HEK293 (cell line): ENCODE data around the gene CEP295NL.
A peak's percentile ranks its signal among the peaks of the same experiment; 100 is the strongest.

Source experiments
- ELK4 ChIP-seq: IDR thresholded peaks from 2 replicates; pipeline ENCODE4 v1.6.1; 2011; ENCODE audit warnings: mild to moderate bottlenecking, low read depth, low read length, borderline replicate concordance
- GLI4 ChIP-seq: fragments of 450-650 bp; formaldehyde crosslinking; IDR thresholded peaks from 2 replicates; pipeline ENCODE4 v1.5.1; 2016; ENCODE audit warnings: missing biosample characterization, missing genetic modification characterization
- GLIS2 ChIP-seq: fragments of 450-650 bp; formaldehyde crosslinking; IDR thresholded peaks from 2 replicates; pipeline ENCODE4 v1.5.1; 2016; ENCODE audit warnings: missing biosample characterization, missing genetic modification characterization
- HIC1 ChIP-seq: fragments of 450-650 bp; formaldehyde crosslinking; IDR thresholded peaks from 2 replicates; pipeline ENCODE4 v1.5.1; 2016; ENCODE audit warnings: missing biosample characterization, missing genetic modification characterization
- HOXD13 ChIP-seq: sonication (generic); formaldehyde crosslinking; IDR thresholded peaks from 2 replicates; pipeline ENCODE4 v1.8.0; 2022; ENCODE audit warnings: missing genetic modification reagents, borderline replicate concordance
- INSM2 ChIP-seq: fragments of 450-650 bp; formaldehyde crosslinking; IDR thresholded peaks from 2 replicates; pipeline ENCODE4 v1.5.1; 2016; ENCODE audit warnings: missing biosample characterization, missing genetic modification characterization
- KLF17 ChIP-seq: fragments of 450-650 bp; formaldehyde crosslinking; IDR thresholded peaks from 2 replicates; pipeline ENCODE4 v1.5.1; 2016; ENCODE audit warnings: missing biosample characterization, missing genetic modification characterization
- MZF1 ChIP-seq: fragments of 450-650 bp; formaldehyde crosslinking; IDR thresholded peaks from 2 replicates; pipeline ENCODE4 v1.5.1; 2017; ENCODE audit warnings: missing biosample characterization, missing genetic modification characterization, borderline replicate concordance
- OSR2 ChIP-seq: fragments of 450-650 bp; formaldehyde crosslinking; IDR thresholded peaks from 2 replicates; pipeline ENCODE4 v1.5.1; 2016; ENCODE audit warnings: missing biosample characterization, missing genetic modification characterization
- PRDM2 ChIP-seq: fragments of 450-650 bp; formaldehyde crosslinking; IDR thresholded peaks from 2 replicates; pipeline ENCODE4 v1.5.1; 2016; ENCODE audit warnings: missing biosample characterization, missing genetic modification characterization, borderline replicate concordance
- ZBTB11 ChIP-seq: fragments of 450-650 bp; formaldehyde crosslinking; conservative IDR thresholded peaks from 2 replicates; pipeline ENCODE4 v1.5.1; 2016; ENCODE audit warnings: low read depth, missing biosample characterization, missing genetic modification characterization
- ZFP37 ChIP-seq: fragments of 450-650 bp; formaldehyde crosslinking; IDR thresholded peaks from 2 replicates; pipeline ENCODE4 v1.5.1; 2016; ENCODE audit warnings: missing biosample characterization, missing genetic modification characterization
- ZFP69B ChIP-seq: fragments of 450-650 bp; formaldehyde crosslinking; IDR thresholded peaks from 2 replicates; pipeline ENCODE4 v1.5.1; 2016; ENCODE audit warnings: missing biosample characterization, missing genetic modification characterization
- ZNF239 ChIP-seq: fragments of 450-650 bp; formaldehyde crosslinking; IDR thresholded peaks from 2 replicates; pipeline ENCODE4 v1.5.1; 2016; ENCODE audit warnings: missing biosample characterization, missing genetic modification characterization
- ZNF621 ChIP-seq: fragments of 450-650 bp; formaldehyde crosslinking; IDR thresholded peaks from 2 replicates; pipeline ENCODE4 v1.5.1; 2017; ENCODE audit warnings: missing biosample characterization, missing genetic modification characterization
- ZNF629 ChIP-seq: fragments of 450-650 bp; formaldehyde crosslinking; IDR thresholded peaks from 2 replicates; pipeline ENCODE4 v1.5.1; 2017; ENCODE audit warnings: missing biosample characterization, missing genetic modification characterization
- ZNF664 ChIP-seq: fragments of 450-650 bp; formaldehyde crosslinking; IDR thresholded peaks from 2 replicates; pipeline ENCODE4 v1.5.1; 2016; ENCODE audit warnings: missing biosample characterization, missing genetic modification characterization
- ZNF692 ChIP-seq: fragments of 450-650 bp; formaldehyde crosslinking; IDR thresholded peaks from 2 replicates; pipeline ENCODE4 v1.5.1; 2016; ENCODE audit warnings: missing biosample characterization, missing genetic modification characterization
- ZNF701 ChIP-seq: fragments of 450-650 bp; formaldehyde crosslinking; IDR thresholded peaks from 2 replicates; pipeline ENCODE4 v1.5.1; 2016; ENCODE audit warnings: missing biosample characterization, missing genetic modification characterization
- ZNF791 ChIP-seq: fragments of 450-650 bp; formaldehyde crosslinking; IDR thresholded peaks from 2 replicates; pipeline ENCODE4 v1.5.1; 2016; ENCODE audit warnings: missing biosample characterization, missing genetic modification characterization
- ZNF837 ChIP-seq: fragments of 450-650 bp; formaldehyde crosslinking; IDR thresholded peaks from 2 replicates; pipeline ENCODE4 v1.5.1; 2016; ENCODE audit warnings: missing biosample characterization, missing genetic modification characterization

Gene CEP295NL

GRCh38 chr17:78840780-78841611, 62.0 kb downstream of the CEP295NL start, which contains the start of gene USP36 (continued):
- TF ChIP-seq ZNF629 (tag by site-specific recombination) (peak; percentile 100), KLF17 (tag by site-specific recombination) (peak; percentile 94), ZNF239 (peak; percentile 58; the same call in 1 of the 2 replicates), ZNF664 (tag by site-specific recombination) (no peak), MZF1 (tag by site-specific recombination) (peak; percentile 71), GLI4 (tag by site-specific recombination) (0 out of 2 replicates have a peak, but pooled peaks have one; percentile 70), ZNF791 (tag by site-specific recombination) (no peak), ZNF692 (tag by site-specific recombination) (peak; percentile 98), INSM2 (peak; percentile 42), HIC1 (tag by site-specific recombination) (no peak), ZNF621 (tag by site-specific recombination) (no peak), HOXD13 (no peak), ZFP69B (peak; percentile 96), ZBTB11 (tag by site-specific recombination) (peak; percentile 79), GLIS2 (tag by site-specific recombination) (peak; percentile 86), ELK4 (peak; percentile 73; the same call in 1 of the 2 replicates), ZFP37 (peak; percentile 79; the same call in 1 of the 2 replicates), ZNF837 (tag by site-specific recombination) (no peak), OSR2 (tag by site-specific recombination) (peak; percentile 52; the same call in 1 of the 2 replicates), ZNF701 (tag by site-specific recombination) (no peak), PRDM2 (tag by site-specific recombination) (no peak)
